ENCODE data around the gene TPP1. TPM values are rescaled to one million over a fixed set of nuclear protein-coding genes. Genes with fewer than 3 reads are reported as not detected.

Gene TPP1
- total and polyA plus RNA-seq, 9 of the 15 experiments (the other 6 are each of a cell fraction or from before 2014, with no cell fraction given) = 7.5 to 75.8 (median 15.7) TPM

GRCh38 chr11:6588018-6588417, 31.2 kb downstream of the TPP1 start:
- POLR2A ChIA-PET = interaction anchor here (0.6 to 1.8 kb wide), 3 partner anchors 13 to 164 kb away, joined by 3 to 8 read pairs (median 3); partner anchors contain the start of gene TAF10
- DNase-seq (ENCODE audit: extremely low read depth in 1 of 4, low spot score in 3 of 4) = no peak
- Histone ChIP-seq H3K9ac (ENCODE audit: insufficient read depth in 1 of 2, low read depth in 2 of 2, low read length in 2 of 2) (no peak overlapping the region), H3K9me1 (ENCODE audit: control insufficient read depth, insufficient read depth, low read length) (no peaks in the 10 kb centered on the region), H3K9me3 (replicated peaks; ENCODE audit: control insufficient read depth, insufficient read depth, low read depth, low read length) (peaks cover 10% of the 10 kb centered on the region), H3K36me3 (ENCODE audit: control insufficient read depth, insufficient read depth, low read length) (peaks cover 8% of the 10 kb centered on the region; the same call in 2 of the 3 replicates), H3K79me2 (ENCODE audit: control insufficient read depth, insufficient read depth, low read length) (no peaks in the 10 kb centered on the region), H3K4me3 (no peak overlapping the region), H3K4me2 (ENCODE audit: insufficient read depth, low read length) (no peak overlapping the region), H2AFZ (ENCODE audit: low read depth, low read length) (no peak overlapping the region), H3K27me3 (ENCODE audit: control insufficient read depth in 2 of 2, insufficient read depth in 2 of 2, low read length in 2 of 2) (no peaks in the 10 kb centered on the region), H3K4me1 (replicated peaks in 1 of 2; ENCODE audit: control insufficient read depth in 2 of 2, insufficient read depth in 2 of 2, low read length in 2 of 2) (peaks cover 0 to 5% of the 10 kb centered on the region in 2 experiments; a peak in 2 of 5 replicates), H4K20me1 (replicated peaks; ENCODE audit: control insufficient read depth, insufficient read depth, low read length) (no peaks in the 10 kb centered on the region), H3K27ac (ENCODE audit: extremely low read depth, low read depth, low read length) (no peak overlapping the region)
- ATAC-seq = no peak
- 83% methylated on average over 1 of the region's 1 CpG for WGBS (ENCODE audit: insufficient coverage, low coverage, missing lambda C conversion rate)
- TF ChIP-seq SRSF1 (IDR thresholded peaks at IDR 0.05; ENCODE audit: low read depth, low read length) (no peak), HNRNPH1 (optimal IDR thresholded peaks at IDR 0.05; ENCODE audit: low read depth, low read length) (no peak), ZNF699 (CRISPR knock-in tag; IDR thresholded peaks at IDR 0.05; ENCODE audit: insufficient replicate concordance) (no peak), ZNF561 (CRISPR knock-in tag; conservative IDR thresholded peaks at IDR 0.05) (no peak), ZSCAN32 (CRISPR knock-in tag; IDR thresholded peaks at IDR 0.05) (no peak), TAF9B (IDR thresholded peaks at IDR 0.05; ENCODE audit: partially characterized antibody) (no peak), ZNF395 (CRISPR knock-in tag; IDR thresholded peaks at IDR 0.05) (no peak)
- intact Hi-C loops (cut with micrococcal nuclease) (no loop called here), in situ Hi-C loops (cut with MboI) (no loop called here)
- FAIRE-seq = no peak
- CTCF ChIA-PET (ENCODE audit: low intra/inter-chr PET ratio) = no interaction called here
- BruUV-seq (replicated peaks) = no TSS peak

Measured in K562 (cell line).